Measurements from ENCODE around the gene ALPK1.
"Not testable (repeated sequence)": the region's sequence is repeated elsewhere in the genome, so short reads cannot be mapped to it uniquely, and the experiment has no call there.

ALPK1 gene

GRCh38 chr4:112378858-112379257, 81.7 kb downstream of the ALPK1 start:
- no peak for DNase-seq (ENCODE audit: low spot score)

DNA sequence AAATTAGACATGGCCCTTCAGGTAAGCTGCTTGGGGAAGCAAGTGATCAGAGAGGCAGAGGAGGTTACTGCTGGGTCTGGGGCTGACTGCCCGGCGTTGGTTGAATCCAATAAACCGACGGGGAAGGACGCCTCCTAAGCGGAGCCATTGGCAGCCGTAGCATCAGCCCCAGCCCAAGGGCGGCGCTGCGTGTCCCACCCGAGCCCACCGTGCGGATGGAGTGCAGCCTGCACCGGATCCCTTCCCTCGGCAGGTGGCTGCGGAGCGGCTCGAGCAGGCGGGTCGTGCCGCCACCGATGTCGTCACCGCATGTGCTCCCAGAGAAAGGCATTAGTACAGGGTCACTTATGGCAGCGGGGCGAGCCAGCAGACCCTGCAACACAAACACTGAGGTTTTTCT, 82.1 kb downstream of the ALPK1 start:
- no peak for DNase-seq (ENCODE audit: low spot score)

DNA sequence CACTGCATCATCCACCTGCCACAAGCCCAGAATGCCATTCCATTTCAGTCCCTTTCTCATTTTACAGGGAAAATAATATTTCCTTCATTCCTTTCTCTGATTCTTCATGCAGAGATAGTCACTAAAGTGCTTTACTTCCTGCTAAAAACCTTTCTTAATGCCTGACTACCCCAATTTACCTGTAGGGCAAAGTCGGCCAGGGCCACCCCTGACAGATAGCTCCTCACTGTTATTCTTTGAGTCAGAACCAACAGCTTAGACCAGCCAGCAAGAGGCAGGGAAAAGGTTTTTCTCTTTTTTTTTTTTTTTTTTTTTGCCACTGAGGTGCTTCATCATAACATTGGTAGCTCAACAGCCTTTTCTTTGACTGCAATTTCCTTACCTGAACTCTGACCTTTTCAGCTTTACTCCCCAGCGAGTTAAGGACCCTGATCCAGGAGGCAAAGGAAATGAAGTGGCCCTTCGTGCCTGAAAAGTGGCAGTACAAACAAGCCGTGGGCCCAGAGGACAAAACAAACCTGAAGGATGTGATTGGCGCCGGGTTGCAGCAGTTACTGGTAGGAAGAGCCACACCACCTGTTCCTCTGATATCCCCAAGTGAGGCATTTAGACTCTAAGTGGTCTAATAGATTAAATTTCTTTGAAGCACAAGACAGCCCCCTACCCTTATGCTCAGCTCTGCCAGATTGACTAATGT, 85.0 kb downstream of the ALPK1 start:
- no peak for DNase-seq (ENCODE audit: low spot score)

DNA sequence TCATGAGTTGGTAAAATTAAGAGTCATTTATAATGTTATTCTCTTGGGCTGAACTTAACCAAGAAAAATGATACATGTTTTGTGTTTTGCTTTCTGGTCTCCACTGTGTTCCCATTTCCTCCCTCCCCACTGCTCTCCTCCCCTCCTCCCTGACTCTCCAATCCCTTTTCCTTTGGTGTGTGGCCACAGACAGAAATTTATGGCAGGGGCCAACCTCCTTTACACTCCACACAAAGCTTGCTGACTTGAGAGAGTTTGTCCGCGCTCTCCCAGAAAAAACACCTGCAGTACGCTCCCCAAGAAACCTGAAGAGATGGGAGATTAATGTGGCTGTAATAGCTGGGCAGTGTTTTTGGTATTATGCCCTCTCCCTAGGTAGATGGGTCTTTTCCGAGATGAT, 88.9 kb downstream of the ALPK1 start:
- DNase-seq (ENCODE audit: low spot score): no peak

- no peak for DNase-seq (ENCODE audit: low spot score)
Observed at GRCh38 chr4:112402098-112402497, 104.9 kb downstream of the ALPK1 start.

DNA sequence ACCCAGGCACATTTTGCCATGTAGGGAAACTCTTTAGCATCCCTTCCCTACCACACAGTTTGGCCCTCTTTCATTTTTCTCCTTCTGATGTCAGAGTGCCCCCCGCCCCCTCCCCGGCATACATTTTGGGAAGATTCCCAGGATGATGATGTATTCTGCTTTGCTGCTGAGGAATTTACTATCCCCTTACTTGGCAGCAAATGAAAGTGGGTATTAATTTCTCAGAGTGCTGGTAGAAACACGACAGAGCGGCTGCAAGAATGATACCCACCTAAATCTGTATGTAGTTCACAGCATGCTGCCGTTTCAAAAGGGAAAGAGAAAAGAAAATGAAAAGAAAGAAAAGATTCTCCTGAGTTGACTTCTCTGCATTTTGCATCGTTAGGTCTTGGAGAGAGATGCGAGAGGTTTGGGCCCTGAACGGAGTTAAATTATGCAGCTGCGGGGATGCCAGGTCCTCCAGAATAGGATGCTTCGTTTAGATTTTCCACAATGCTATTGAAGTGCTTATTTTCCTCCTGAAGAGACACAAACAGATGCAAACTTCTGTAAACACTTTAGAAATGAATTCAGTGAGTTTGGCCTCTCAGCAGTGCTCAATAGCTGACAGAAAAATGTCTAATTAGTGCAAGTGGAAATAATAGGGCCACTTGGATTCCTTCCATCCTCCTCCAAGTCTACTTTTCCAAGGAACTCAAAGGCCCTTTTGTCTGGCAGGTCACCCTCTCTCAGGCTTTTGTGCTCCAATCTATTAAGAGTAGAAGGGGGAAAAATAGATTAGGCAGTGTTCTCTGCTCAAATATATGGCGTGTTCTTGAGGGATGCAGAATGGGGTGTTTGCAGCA, 106.2 kb downstream of the ALPK1 start:
- no peak for DNase-seq (ENCODE audit: low spot score)

DNA sequence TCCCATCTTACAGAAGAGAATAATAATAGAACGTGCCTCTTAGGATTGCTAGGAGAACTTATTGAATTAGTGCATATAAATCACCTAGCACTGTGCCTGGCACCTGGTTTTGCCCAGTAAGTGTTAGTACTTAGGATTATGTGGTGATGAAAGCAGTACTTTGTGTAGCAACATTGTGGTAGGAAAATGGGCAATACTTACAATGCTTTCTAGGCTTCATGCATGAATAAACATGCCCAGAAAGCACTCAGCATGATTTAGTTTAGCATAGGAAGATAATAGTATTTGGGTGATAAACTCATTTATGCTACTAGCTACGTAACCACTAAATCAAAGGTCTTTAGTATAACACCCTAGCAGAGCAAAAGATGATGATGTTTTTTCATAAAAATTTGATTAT, 113.2 kb downstream of the ALPK1 start:
- DNase-seq (ENCODE audit: low spot score): no peak

DNA sequence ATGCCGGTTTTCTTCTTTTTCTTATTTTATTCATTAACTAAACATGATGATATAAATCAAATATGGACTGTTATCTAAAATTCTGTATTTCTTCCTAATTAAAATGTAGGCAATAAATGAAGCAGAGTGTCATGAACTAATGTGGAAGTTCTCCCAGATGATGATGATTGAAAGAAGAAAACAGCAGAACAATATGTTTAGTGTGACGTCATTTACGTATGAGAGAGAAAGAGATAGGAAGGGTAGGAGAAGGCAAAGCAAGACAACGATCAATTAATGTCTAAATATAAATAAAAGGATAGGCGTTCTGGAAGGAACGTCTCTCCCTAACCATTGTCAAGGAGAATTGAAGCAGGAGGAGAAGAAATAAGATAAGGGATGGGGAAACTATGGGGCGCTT, 113.6 kb downstream of the ALPK1 start:
- no peak for DNase-seq (ENCODE audit: low spot score)

DNA sequence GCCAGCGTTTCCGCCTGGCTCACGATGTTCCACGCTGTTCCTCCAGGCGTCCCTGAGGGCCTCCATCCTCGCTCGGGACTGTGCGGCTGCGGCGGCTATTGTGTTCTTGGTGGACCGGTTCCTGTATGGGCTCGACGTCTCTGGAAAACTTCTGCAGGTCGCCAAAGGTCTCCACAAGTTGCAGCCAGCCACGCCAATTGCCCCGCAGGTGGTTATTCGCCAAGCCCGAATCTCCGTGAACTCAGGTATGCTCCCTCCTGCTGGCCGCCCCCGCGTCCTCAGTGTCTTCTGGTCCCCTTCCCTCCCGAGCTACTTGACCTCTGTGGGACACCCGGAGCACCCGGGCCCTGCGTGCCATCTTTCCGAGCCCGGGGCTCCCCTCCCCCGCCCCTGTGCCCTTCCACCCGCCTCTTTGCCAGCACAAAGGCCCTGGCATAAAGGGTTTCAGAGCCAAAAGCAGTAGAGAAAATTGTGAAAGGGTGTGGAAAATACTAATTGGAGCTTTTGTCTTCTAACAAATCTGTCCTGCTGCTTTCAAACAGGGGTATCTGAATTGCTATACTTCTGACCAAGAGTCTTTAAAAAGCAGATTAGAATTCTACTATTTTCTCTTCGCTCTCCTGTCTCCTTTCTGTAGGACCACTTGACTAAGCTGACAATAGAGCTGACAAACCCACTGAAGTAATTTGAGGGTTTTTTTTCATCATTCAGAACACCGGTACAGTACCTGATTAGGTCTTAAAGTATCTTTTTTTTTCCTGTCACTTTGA, 114.8 kb downstream of the ALPK1 start:
- DNase-seq (ENCODE audit: low spot score): no peak

DNA sequence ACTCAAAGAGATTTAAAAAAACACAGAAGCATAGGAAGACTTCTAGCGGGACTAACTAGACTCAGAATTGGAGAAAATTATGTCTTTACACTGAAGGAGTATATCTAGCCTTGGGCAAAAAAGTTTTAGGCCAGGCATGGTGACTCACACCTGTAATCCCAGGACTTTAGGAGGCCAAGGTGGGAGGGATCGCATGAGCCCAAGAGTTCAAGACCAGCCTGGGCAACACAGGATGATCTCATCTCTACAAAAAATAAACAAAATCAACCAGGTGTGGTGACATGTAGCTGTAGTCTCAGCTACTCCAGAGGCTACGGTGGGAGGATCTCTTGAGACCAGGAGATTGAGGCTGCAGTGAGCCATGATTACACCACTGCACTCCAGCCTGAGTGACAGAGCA, 119.3 kb downstream of the ALPK1 start:
- DNase-seq (ENCODE audit: low spot score): no peak

DNA sequence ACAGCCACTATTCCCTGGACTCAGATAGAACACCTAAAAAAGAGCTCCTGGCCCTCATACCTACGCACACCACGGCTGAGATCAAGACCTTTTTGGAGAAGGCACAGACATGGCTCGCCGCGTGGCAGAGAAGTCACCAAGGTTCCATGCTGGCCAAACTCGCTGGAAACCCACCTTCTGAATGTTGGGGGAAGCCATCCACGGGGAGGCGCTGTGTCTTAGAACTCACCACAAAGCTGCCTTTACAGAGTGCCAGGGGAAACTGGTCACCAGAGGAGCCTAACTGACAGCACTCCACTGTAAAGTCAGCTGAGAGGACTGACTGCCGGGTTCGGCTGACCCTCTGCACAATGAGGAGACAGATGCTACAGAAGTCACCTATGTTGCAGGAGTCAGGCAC, 120.9 kb downstream of the ALPK1 start:
- DNase-seq (ENCODE audit: low spot score): no peak

- DNase-seq (ENCODE audit: low spot score): no peak
Observed at GRCh38 chr4:112421911-112422310, 124.7 kb downstream of the ALPK1 start.

DNA sequence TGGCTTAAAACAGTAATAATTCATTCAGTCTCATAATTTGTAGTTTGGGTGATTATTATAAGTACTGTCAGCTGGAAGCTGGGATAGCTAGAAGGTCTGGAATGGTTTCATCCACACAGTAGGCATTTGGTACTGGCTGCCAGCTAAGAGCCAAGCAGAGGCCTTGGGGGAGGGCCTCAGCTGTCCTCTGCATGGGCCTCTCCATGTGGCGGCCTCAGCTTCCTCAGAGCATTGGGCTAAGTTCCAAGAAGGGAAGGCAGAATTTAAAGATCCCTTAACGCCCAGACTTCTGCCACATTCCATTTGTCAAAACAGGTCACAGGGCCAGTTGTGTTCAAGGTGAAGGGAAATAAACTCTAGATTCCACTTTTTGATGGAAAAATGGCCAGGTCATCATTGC, 125.5 kb downstream of the ALPK1 start:
- DNase-seq (ENCODE audit: low spot score): no peak

DNA sequence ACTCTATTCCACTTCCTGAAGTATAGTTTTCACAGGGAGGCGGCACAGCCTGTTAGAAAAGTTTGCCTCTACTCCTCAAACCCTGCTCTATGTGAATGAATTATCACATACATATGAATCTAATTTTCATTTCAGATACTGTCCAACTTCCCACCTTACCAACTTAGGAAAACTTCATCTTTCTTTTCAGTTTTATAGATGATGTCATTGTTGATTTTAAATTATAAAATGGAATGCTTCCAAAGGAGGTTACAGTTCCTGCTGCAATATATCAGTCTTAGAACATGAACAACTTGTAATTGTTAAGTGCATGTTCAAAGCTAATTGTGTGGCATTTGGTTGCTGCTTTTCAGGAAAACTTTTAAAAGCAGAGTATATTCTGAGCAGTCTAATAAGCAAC, 126.4 kb downstream of the ALPK1 start:
- DNase-seq (ENCODE audit: low spot score): no peak

- no peak for DNase-seq (ENCODE audit: low spot score)
Observed at GRCh38 chr4:112425823-112426222, 128.7 kb downstream of the ALPK1 start.

DNA sequence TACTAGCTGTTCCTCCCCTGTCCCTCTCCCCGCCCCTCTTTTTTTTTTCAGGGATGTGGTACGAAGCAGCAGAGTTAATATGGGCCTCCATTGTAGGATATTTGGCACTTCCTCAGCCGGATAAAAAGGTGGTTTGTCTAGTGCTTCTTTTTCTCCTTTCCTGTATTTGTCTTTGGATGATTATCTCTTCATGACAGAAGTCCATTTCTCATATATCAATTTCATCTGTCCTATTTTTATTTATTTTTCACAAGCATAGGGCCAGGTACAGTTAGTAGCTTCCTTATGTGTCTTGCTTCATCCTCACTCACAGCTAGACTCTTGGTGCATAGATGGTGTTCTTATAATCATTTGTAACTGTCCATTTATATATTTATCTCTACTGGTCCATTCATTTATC, 129.2 kb downstream of the ALPK1 start:
- no peak for DNase-seq (ENCODE audit: low spot score)

- DNase-seq (ENCODE audit: low spot score): no peak
Observed at GRCh38 chr4:112431158-112431557, 134.0 kb downstream of the ALPK1 start.

DNA sequence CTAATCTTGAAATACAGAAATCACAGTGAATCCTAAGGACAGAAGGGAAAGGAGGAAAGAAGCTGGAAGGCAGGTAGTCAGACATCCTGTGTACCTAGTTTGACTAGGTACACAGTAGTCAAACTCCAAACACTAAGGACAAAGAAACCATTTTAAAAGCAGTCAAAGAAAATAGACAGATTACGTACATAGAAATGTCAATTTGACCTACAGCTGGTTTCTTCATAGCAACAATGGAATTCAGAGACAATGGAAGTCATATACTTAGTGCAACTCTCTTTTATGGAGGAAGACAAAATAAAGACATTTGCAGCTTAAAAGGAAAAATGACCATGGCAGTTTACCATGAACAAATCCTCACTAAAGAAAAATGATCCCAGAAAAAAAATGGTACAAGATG, 139.8 kb downstream of the ALPK1 start:
- DNase-seq (ENCODE audit: low spot score): no peak

DNA sequence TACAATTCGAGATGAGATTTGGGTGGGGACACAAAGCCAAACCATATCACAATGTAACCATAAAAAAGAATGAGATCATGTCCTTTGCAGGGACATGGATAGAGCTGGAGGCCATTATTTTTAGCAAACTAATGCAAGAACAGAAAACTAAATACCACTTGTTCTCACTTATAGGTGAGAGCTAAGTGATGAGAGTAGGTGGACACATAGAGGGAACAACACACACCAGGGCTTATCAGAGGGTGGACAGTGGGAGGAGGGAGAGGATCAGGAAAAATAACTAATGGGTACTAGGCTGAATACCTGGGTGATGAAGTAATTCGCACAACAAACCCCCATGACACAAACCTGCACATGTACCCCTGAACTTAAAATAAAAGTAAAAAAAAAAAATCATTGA, 145.1 kb downstream of the ALPK1 start:
- DNase-seq (ENCODE audit: low spot score): not testable (repeated sequence)

- no peak for DNase-seq (ENCODE audit: low spot score)
Observed at GRCh38 chr4:112448306-112449132, 151.3 kb downstream of the ALPK1 start.

- DNase-seq (ENCODE audit: low spot score): no peak
Observed at GRCh38 chr4:112449708-112450107, 152.5 kb downstream of the ALPK1 start.

- DNase-seq (ENCODE audit: low spot score): no peak
Observed at GRCh38 chr4:112451104-112451503, 153.9 kb downstream of the ALPK1 start.
